ENCODE results near the gene CACNA1C.

The CACNA1C gene

DNA sequence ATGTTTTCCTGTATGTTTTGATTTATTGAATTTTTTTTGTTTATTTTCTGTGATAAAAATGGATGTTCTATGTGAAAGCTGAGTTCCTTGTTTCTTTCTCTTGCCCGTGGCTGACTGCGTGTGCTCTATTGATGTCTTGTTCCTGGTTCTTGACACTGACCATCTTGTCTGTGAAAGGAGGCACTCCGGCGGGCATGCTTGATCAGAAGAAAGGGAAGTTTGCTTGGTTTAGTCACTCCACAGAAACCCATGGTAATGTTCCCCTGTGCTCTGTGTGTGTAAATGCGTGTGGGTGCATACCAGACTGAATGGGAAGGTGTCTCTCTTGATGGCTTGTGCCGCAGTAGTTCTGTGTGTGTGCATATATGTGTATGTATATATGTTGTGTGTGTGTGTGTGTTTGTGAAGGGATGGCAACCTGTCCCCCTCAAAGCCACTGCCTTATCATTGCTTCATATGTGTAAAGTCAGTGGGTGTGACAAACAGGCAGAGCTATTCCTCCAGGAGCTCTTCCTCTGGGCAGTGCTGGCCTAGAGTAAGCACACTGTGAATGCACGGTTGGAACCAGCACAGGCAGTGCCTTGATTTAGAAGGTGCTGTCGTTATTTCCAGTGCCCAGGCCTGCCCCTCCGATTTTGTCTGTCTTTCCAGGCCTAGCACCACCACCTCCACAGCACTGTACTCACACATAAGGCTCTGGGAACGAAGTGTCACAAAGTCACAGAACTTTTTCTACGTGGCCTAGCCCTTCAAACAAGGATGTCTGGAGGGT lies 494.7 kb downstream of the CACNA1C start:
- Histone ChIP-seq H3K9me3 (ENCODE audit: control insufficient read depth, insufficient read depth, low read length) (no peaks in the 10 kb centered on the region), H3K4me2 (ENCODE audit: low read length) (no peak overlapping the region), H3K27me3 (ENCODE audit: control insufficient read depth, low read length) (peaks cover 5% of the 10 kb centered on the region), H3K27ac (ENCODE audit: low read depth, low read length) (no peak overlapping the region), H3K4me3 (ENCODE audit: low read length) (no peak overlapping the region), H3K36me3 (ENCODE audit: control insufficient read depth, low read length) (no peaks in the 10 kb centered on the region), H3K4me1 (ENCODE audit: control insufficient read depth, low read length) (no peaks in the 10 kb centered on the region), H3F3A (ENCODE audit: control insufficient read depth, insufficient read depth) (no peaks in the 10 kb centered on the region), H3K79me2 (ENCODE audit: control insufficient read depth, low read length) (no peaks in the 10 kb centered on the region), H3K9me2 (replicated peaks; ENCODE audit: control insufficient read depth, low read length) (no peaks in the 10 kb centered on the region), H4K20me1 (ENCODE audit: control insufficient read depth, insufficient read depth, low read depth, low read length) (no peaks in the 10 kb centered on the region)
- TF ChIP-seq, protein P1, sequence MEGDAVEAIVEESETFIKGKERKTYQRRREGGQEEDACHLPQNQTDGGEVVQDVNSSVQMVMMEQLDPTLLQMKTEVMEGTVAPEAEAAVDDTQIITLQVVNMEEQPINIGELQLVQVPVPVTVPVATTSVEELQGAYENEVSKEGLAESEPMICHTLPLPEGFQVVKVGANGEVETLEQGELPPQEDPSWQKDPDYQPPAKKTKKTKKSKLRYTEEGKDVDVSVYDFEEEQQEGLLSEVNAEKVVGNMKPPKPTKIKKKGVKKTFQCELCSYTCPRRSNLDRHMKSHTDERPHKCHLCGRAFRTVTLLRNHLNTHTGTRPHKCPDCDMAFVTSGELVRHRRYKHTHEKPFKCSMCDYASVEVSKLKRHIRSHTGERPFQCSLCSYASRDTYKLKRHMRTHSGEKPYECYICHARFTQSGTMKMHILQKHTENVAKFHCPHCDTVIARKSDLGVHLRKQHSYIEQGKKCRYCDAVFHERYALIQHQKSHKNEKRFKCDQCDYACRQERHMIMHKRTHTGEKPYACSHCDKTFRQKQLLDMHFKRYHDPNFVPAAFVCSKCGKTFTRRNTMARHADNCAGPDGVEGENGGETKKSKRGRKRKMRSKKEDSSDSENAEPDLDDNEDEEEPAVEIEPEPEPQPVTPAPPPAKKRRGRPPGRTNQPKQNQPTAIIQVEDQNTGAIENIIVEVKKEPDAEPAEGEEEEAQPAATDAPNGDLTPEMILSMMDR (IDR thresholded peaks at IDR 0.05; ENCODE audit: low read depth, low read length, poor library complexity, severe bottlenecking) = no peak
- no peak for TF ChIP-seq EZH2phosphoT487 (IDR thresholded peaks at IDR 0.05; ENCODE audit: borderline replicate concordance, low read length)

DNA sequence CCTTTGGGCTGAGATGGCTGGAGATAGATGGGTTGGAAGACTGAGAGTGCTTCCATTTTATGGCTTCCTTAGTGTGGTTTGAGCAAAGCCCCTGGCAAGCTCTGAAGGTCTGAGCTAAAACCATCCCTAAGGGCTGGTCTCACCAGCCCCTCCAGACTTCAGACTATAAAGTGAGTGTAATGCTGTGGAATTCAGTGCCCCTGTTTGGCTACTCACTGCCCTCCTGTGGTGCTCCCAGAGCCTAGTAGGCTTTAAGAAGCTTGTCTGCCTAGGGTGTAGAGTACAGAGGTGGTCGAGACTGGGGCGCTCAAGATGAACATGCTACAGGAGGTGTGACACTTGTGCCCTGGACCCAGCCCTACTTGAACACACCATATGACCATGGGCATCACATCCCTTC lies 495.3 kb downstream of the CACNA1C start:
- Histone ChIP-seq H3F3A (ENCODE audit: control insufficient read depth, insufficient read depth) (no peaks in the 10 kb centered on the region), H4K20me1 (ENCODE audit: control insufficient read depth, insufficient read depth, low read depth, low read length) (no peaks in the 10 kb centered on the region), H3K4me2 (ENCODE audit: low read length) (no peak overlapping the region), H3K4me1 (ENCODE audit: control insufficient read depth, low read length) (no peaks in the 10 kb centered on the region), H3K79me2 (ENCODE audit: control insufficient read depth, low read length) (no peaks in the 10 kb centered on the region), H3K9me2 (replicated peaks; ENCODE audit: control insufficient read depth, low read length) (no peaks in the 10 kb centered on the region), H3K4me3 (ENCODE audit: low read length) (no peak overlapping the region), H3K9me3 (ENCODE audit: control insufficient read depth, insufficient read depth, low read length) (no peaks in the 10 kb centered on the region), H3K27ac (ENCODE audit: low read depth, low read length) (no peak overlapping the region), H3K27me3 (ENCODE audit: control insufficient read depth, low read length) (peaks cover 8% of the 10 kb centered on the region), H3K36me3 (ENCODE audit: control insufficient read depth, low read length) (no peaks in the 10 kb centered on the region)
- TF ChIP-seq, protein P1 (IDR thresholded peaks at IDR 0.05; ENCODE audit: low read depth, low read length, poor library complexity, severe bottlenecking) = no peak
- no peak for TF ChIP-seq EZH2phosphoT487 (IDR thresholded peaks at IDR 0.05; ENCODE audit: borderline replicate concordance, low read length)

DNA sequence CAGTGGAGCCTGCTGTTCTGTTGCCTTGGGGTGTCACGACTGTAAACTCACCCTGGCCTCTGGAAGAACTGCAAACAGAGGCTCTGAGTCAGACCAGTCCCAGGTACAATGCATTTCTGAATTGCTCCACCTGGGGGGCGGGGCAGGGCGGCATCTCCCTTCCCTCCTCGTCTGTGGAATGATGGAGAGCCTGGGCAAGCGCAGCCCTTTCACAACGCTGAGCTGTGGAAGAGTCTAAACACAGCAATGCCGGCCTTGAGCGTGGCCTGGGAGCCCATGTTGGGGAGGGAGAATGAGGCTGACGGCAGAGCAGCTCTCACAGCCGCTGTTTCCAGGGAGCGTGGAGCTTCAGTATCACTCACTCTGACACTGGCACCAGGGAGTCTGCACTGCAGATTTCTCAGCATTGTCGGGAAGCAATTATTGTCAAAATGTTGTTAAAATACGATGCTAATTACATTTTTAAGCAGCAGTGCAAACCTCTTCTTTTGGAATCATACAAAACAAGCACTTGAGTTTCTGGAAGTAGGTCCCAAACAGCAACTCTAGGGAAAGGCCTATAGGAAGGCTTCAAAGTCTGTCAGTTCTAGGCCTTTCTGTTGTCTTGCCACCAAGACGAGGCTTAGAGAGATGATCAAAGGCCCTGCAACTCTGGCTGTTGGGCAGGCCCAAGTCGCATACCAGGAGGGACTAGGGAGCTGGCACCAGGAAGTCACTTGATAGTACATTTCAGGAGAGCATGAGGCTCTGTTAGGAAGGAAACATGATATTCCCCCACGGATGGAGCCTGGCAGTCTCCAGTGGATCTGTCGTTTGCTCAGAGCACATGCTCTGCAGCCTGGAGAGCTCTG lies 498.0 kb downstream of the CACNA1C start:
- no peaks in the 10 kb centered on the region for H3K36me3 ChIP-seq (ENCODE audit: control insufficient read depth, low read length)
- no peak for TF ChIP-seq EZH2phosphoT487 (IDR thresholded peaks at IDR 0.05; ENCODE audit: borderline replicate concordance, low read length)
- TF ChIP-seq, protein P1 (IDR thresholded peaks at IDR 0.05; ENCODE audit: low read depth, low read length, poor library complexity, severe bottlenecking) = no peak
- no peaks in the 10 kb centered on the region for H3K9me2 ChIP-seq (replicated peaks; ENCODE audit: control insufficient read depth, low read length)
- H3K4me3 ChIP-seq (ENCODE audit: low read length) = no peak overlapping the region
- no peaks in the 10 kb centered on the region for H4K20me1 ChIP-seq (ENCODE audit: control insufficient read depth, insufficient read depth, low read depth, low read length)
- H3K27ac ChIP-seq (ENCODE audit: low read depth, low read length) = no peak overlapping the region
- no peak overlapping the region for H3K4me2 ChIP-seq (ENCODE audit: low read length)
- H3K27me3 ChIP-seq (ENCODE audit: control insufficient read depth, low read length) = peaks cover 5% of the 10 kb centered on the region
- no peaks in the 10 kb centered on the region for H3K4me1 ChIP-seq (ENCODE audit: control insufficient read depth, low read length)
- H3K79me2 ChIP-seq (ENCODE audit: control insufficient read depth, low read length) = no peaks in the 10 kb centered on the region
- no peaks in the 10 kb centered on the region for H3F3A ChIP-seq (ENCODE audit: control insufficient read depth, insufficient read depth)
- no peaks in the 10 kb centered on the region for H3K9me3 ChIP-seq (ENCODE audit: control insufficient read depth, insufficient read depth, low read length)

All from DOHH2 (cell line).